WTC11 (cell line): Measurements from ENCODE around the gene FMN2. TPM values are rescaled to one million over a fixed set of nuclear protein-coding genes. Genes with fewer than 3 reads are reported as not detected.

Source experiments
- ATF3 ChIP-seq: sonication (generic); formaldehyde crosslinking; conservative IDR thresholded peaks from 2 replicates; pipeline ENCODE4 v1.8.1; 2022; ENCODE audit warnings: mild to moderate bottlenecking, missing genetic modification reagents
- CBFB ChIP-seq: sonication (generic); formaldehyde crosslinking; IDR thresholded peaks from 2 replicates; pipeline ENCODE4 v1.8.1; 2022; ENCODE audit warnings: mild to moderate bottlenecking, low read depth, missing genetic modification reagents
- ETV6 ChIP-seq: sonication (generic); formaldehyde crosslinking; IDR thresholded peaks from 2 replicates; pipeline ENCODE4 v1.8.1; 2022; ENCODE audit warnings: mild to moderate bottlenecking, missing genetic modification reagents
- FOXJ3 ChIP-seq: sonication (generic); formaldehyde crosslinking; IDR thresholded peaks from 2 replicates; pipeline ENCODE4 v1.9.0; 2021; ENCODE audit warnings: missing genetic modification reagents, mild to moderate bottlenecking, borderline replicate concordance
- GTF2I ChIP-seq: fragments of 250-450 bp; sonication (Bioruptor Pico); conservative IDR thresholded peaks from 2 replicates; pipeline ENCODE4 v1.4.0; 2021; ENCODE audit warnings: mild to moderate bottlenecking
- JAZF1 ChIP-seq: fragments of 250-450 bp; sonication (Bioruptor Pico); IDR thresholded peaks from 2 replicates; pipeline ENCODE4 v1.9.0; 2021; ENCODE audit warnings: moderate library complexity, mild to moderate bottlenecking, inconsistent platforms
- MAX ChIP-seq: sonication (generic); formaldehyde crosslinking; IDR thresholded peaks from 2 replicates; pipeline ENCODE4 v1.8.0; 2022; ENCODE audit warnings: mild to moderate bottlenecking, missing genetic modification reagents
- MXD4 ChIP-seq: fragments of 250-450 bp; sonication (Bioruptor Pico); IDR thresholded peaks from 2 replicates; pipeline ENCODE4 v1.8.0; 2021; ENCODE audit warnings: mild to moderate bottlenecking, moderate library complexity, borderline replicate concordance
- MYBL2 ChIP-seq: sonication (generic); formaldehyde crosslinking; IDR thresholded peaks from 2 replicates; pipeline ENCODE4 v1.8.1; 2023; ENCODE audit warnings: mild to moderate bottlenecking, moderate library complexity, missing genetic modification reagents
- NFATC4 ChIP-seq: fragments of 250-450 bp; sonication (Bioruptor Pico); IDR thresholded peaks from 2 replicates; pipeline ENCODE4 v1.9.0; 2021; ENCODE audit warnings: mild to moderate bottlenecking
- NFE2L1 ChIP-seq: sonication (generic); formaldehyde crosslinking; IDR thresholded peaks from 2 replicates; pipeline ENCODE4 v1.8.1; 2023; ENCODE audit warnings: missing genetic modification reagents
- NR1H2 ChIP-seq: sonication (generic); formaldehyde crosslinking; IDR thresholded peaks from 2 replicates; pipeline ENCODE4 v1.9.0; 2021; ENCODE audit warnings: mild to moderate bottlenecking, moderate library complexity, missing genetic modification reagents
- NR2C2 ChIP-seq: sonication (generic); formaldehyde crosslinking; IDR thresholded peaks from 2 replicates; pipeline ENCODE4 v1.8.0; 2022; ENCODE audit warnings: mild to moderate bottlenecking, missing genetic modification reagents
- SMAD3 ChIP-seq: sonication (generic); formaldehyde crosslinking; IDR thresholded peaks from 2 replicates; pipeline ENCODE4 v1.8.0; 2022; ENCODE audit warnings: missing genetic modification reagents, mild to moderate bottlenecking, borderline replicate concordance
- STAT6 ChIP-seq: sonication (generic); formaldehyde crosslinking; conservative IDR thresholded peaks from 2 replicates; pipeline ENCODE4 v1.8.1; 2023; ENCODE audit warnings: mild to moderate bottlenecking, low read depth, missing genetic modification reagents, moderate library complexity
- TEAD1 ChIP-seq: sonication (generic); formaldehyde crosslinking; IDR thresholded peaks from 2 replicates; pipeline ENCODE4 v1.8.0; 2022; ENCODE audit warnings: mild to moderate bottlenecking, missing genetic modification reagents
- TP53 ChIP-seq: sonication (generic); formaldehyde crosslinking; IDR thresholded peaks from 2 replicates; pipeline ENCODE4 v1.8.1; 2023; ENCODE audit warnings: mild to moderate bottlenecking, missing genetic modification reagents
- ZMAT4 ChIP-seq: fragments of 250-450 bp; sonication (Bioruptor Pico); IDR thresholded peaks from 2 replicates; pipeline ENCODE4 v1.9.0; 2021; ENCODE audit warnings: mild to moderate bottlenecking
- ZNF121 ChIP-seq: sonication (generic); formaldehyde crosslinking; IDR thresholded peaks from 2 replicates; pipeline ENCODE4 v1.8.0; 2023; ENCODE audit warnings: missing genetic modification reagents
- ZNF138 ChIP-seq: sonication (generic); formaldehyde crosslinking; conservative IDR thresholded peaks from 2 replicates; pipeline ENCODE4 v1.8.1; 2022; ENCODE audit warnings: mild to moderate bottlenecking, moderate library complexity, missing genetic modification reagents
- ZNF232 ChIP-seq: sonication (generic); formaldehyde crosslinking; IDR thresholded peaks from 2 replicates; pipeline ENCODE4 v1.8.0; 2022; ENCODE audit warnings: mild to moderate bottlenecking, missing genetic modification reagents
- ZNF396 ChIP-seq: fragments of 250-450 bp; sonication (Bioruptor Pico); IDR thresholded peaks from 2 replicates; pipeline ENCODE4 v1.8.0; 2021; ENCODE audit warnings: mild to moderate bottlenecking, moderate library complexity, borderline replicate concordance
- ZNF416 ChIP-seq: fragments of 250-450 bp; sonication (Bioruptor Pico); IDR thresholded peaks from 2 replicates; pipeline ENCODE4 v1.9.0; 2021; ENCODE audit warnings: mild to moderate bottlenecking, inconsistent platforms
- total RNA-seq: library from RNA; stranded (reverse); gene quantifications from 3 replicates; pipeline ENCODE4 v1.2.3, GENCODE V29; 2021
- TF ChIP-seq, protein P1 (sequence below): sonication (generic); formaldehyde crosslinking; IDR thresholded peaks from 2 replicates; pipeline ENCODE4 v1.8.1; 2023; ENCODE audit warnings: mild to moderate bottlenecking, missing genetic modification reagents, moderate library complexity
- TF ChIP-seq, protein P2 (sequence below): fragments of 250-450 bp; sonication (Bioruptor Pico); IDR thresholded peaks from 2 replicates; pipeline ENCODE4 v2.1.2; 2022; ENCODE audit warnings: mild to moderate bottlenecking, moderate library complexity
- TF ChIP-seq, protein P3 (sequence below): fragments of 250-450 bp; sonication (Bioruptor Pico); IDR thresholded peaks from 2 replicates; pipeline ENCODE4 v1.9.0; 2021; ENCODE audit warnings: mild to moderate bottlenecking, borderline replicate concordance
- TF ChIP-seq, protein P4 (sequence below): sonication (generic); formaldehyde crosslinking; IDR thresholded peaks from 2 replicates; pipeline ENCODE4 v1.8.1; 2023; ENCODE audit warnings: mild to moderate bottlenecking, moderate library complexity, missing genetic modification reagents

The FMN2 gene
- total RNA-seq, 1 experiment from 2014 or later, result 1.8 TPM

DNA sequence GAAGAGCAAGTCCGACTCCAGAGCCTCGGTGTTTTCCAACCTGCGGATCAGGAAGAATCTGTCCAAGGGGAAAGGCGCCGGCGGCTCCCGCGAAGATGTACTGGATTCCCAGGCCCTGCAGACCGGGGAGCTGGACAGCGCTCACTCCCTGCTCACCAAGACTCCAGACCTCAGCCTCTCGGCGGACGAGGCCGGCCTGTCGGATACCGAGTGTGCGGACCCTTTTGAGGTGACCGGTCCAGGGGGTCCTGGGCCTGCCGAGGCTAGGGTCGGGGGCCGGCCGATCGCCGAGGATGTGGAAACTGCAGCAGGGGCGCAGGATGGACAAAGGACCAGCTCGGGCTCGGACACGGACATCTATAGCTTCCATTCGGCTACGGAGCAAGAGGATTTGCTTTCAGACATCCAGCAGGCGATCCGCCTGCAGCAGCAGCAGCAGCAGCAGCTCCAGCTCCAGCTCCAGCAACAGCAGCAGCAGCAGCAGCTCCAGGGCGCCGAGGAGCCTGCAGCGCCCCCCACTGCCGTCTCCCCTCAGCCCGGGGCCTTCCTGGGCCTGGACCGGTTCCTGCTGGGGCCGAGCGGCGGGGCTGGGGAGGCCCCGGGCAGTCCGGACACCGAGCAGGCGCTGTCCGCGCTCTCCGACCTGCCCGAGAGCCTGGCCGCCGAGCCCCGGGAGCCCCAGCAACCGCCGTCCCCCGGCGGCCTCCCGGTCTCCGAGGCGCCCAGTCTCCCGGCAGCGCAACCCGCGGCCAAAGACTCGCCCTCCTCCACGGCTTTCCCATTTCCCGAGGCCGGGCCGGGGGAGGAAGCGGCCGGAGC, 827 bp downstream of the FMN2 start (continued):
- TF ChIP-seq, protein P1, sequence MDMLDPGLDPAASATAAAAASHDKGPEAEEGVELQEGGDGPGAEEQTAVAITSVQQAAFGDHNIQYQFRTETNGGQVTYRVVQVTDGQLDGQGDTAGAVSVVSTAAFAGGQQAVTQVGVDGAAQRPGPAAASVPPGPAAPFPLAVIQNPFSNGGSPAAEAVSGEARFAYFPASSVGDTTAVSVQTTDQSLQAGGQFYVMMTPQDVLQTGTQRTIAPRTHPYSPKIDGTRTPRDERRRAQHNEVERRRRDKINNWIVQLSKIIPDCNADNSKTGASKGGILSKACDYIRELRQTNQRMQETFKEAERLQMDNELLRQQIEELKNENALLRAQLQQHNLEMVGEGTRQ (CRISPR knock-in tag), result no peak
- TF ChIP-seq, protein P2, sequence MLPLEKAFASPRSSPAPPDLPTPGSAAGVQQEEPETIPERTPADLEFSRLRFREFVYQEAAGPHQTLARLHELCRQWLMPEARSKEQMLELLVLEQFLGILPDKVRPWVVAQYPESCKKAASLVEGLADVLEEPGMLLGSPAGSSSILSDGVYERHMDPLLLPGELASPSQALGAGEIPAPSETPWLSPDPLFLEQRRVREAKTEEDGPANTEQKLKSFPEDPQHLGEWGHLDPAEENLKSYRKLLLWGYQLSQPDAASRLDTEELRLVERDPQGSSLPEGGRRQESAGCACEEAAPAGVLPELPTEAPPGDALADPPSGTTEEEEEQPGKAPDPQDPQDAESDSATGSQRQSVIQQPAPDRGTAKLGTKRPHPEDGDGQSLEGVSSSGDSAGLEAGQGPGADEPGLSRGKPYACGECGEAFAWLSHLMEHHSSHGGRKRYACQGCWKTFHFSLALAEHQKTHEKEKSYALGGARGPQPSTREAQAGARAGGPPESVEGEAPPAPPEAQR (CRISPR knock-in tag), result no peak
- TF ChIP-seq, protein P3, sequence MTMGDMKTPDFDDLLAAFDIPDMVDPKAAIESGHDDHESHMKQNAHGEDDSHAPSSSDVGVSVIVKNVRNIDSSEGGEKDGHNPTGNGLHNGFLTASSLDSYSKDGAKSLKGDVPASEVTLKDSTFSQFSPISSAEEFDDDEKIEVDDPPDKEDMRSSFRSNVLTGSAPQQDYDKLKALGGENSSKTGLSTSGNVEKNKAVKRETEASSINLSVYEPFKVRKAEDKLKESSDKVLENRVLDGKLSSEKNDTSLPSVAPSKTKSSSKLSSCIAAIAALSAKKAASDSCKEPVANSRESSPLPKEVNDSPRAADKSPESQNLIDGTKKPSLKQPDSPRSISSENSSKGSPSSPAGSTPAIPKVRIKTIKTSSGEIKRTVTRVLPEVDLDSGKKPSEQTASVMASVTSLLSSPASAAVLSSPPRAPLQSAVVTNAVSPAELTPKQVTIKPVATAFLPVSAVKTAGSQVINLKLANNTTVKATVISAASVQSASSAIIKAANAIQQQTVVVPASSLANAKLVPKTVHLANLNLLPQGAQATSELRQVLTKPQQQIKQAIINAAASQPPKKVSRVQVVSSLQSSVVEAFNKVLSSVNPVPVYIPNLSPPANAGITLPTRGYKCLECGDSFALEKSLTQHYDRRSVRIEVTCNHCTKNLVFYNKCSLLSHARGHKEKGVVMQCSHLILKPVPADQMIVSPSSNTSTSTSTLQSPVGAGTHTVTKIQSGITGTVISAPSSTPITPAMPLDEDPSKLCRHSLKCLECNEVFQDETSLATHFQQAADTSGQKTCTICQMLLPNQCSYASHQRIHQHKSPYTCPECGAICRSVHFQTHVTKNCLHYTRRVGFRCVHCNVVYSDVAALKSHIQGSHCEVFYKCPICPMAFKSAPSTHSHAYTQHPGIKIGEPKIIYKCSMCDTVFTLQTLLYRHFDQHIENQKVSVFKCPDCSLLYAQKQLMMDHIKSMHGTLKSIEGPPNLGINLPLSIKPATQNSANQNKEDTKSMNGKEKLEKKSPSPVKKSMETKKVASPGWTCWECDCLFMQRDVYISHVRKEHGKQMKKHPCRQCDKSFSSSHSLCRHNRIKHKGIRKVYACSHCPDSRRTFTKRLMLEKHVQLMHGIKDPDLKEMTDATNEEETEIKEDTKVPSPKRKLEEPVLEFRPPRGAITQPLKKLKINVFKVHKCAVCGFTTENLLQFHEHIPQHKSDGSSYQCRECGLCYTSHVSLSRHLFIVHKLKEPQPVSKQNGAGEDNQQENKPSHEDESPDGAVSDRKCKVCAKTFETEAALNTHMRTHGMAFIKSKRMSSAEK (CRISPR knock-in tag), result no peak
- TF ChIP-seq ATF3 (CRISPR knock-in tag) (no peak), NFATC4 (no peak), NR1H2 (CRISPR knock-in tag) (no peak), CBFB (CRISPR knock-in tag) (0 out of 2 replicates have a peak, but pooled peaks have one; percentile 12), ZNF121 (CRISPR knock-in tag) (no peak), JAZF1 (no peak), FOXJ3 (CRISPR knock-in tag) (no peak), TEAD1 (CRISPR knock-in tag) (no peak), GTF2I (CRISPR knock-in tag) (no peak), ZNF396 (CRISPR knock-in tag) (no peak), ZNF416 (CRISPR knock-in tag) (no peak), ZMAT4 (no peak), STAT6 (CRISPR knock-in tag) (no peak), ZNF232 (CRISPR knock-in tag) (no peak), TP53 (CRISPR knock-in tag) (peak; percentile 8; the same call in 1 of the 2 replicates), ZNF138 (no peak; the same call in 1 of the 2 replicates), NFE2L1 (no peak), ETV6 (CRISPR knock-in tag) (no peak), MAX (CRISPR knock-in tag) (0 out of 2 replicates have a peak, but pooled peaks have one; percentile 12), NR2C2 (no peak), MYBL2 (CRISPR knock-in tag) (no peak), SMAD3 (CRISPR knock-in tag) (no peak), MXD4 (no peak)
- TF ChIP-seq, protein P4, sequence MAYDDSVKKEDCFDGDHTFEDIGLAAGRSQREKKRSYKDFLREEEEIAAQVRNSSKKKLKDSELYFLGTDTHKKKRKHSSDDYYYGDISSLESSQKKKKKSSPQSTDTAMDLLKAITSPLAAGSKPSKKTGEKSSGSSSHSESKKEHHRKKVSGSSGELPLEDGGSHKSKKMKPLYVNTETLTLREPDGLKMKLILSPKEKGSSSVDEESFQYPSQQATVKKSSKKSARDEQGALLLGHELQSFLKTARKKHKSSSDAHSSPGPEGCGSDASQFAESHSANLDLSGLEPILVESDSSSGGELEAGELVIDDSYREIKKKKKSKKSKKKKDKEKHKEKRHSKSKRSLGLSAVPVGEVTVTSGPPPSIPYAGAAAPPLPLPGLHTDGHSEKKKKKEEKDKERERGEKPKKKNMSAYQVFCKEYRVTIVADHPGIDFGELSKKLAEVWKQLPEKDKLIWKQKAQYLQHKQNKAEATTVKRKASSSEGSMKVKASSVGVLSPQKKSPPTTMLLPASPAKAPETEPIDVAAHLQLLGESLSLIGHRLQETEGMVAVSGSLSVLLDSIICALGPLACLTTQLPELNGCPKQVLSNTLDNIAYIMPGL (CRISPR knock-in tag), result peak; percentile 91
- TF ChIP-seq, all 79 proteins: peak for 7
